ENCODE data around the gene MFAP5.

DNA sequence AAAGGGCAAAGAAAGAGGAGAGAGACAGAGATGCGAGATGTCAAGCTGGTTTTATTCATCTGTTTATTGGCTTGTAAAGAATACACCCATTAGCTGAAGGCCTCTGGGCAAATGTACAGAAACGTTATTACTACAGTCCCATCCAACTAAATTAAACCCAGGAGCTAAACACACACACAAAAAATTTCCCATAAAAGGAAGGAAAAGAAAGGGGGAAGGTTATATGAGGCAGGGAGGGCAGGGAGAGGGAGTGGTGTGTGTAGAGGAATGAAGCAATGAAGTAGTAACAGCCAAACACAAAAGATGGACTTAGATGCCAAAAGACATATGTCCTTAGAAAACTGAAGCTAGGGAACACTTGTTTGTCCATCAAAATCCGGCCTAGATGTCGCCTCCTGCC lies 3.1 kb upstream of the MFAP5 start:
- no peak for TF ChIP-seq EZH2 (IDR thresholded peaks at IDR 0.05; ENCODE audit: low read length, unreplicated experiment)
- TF ChIP-seq, protein P1, sequence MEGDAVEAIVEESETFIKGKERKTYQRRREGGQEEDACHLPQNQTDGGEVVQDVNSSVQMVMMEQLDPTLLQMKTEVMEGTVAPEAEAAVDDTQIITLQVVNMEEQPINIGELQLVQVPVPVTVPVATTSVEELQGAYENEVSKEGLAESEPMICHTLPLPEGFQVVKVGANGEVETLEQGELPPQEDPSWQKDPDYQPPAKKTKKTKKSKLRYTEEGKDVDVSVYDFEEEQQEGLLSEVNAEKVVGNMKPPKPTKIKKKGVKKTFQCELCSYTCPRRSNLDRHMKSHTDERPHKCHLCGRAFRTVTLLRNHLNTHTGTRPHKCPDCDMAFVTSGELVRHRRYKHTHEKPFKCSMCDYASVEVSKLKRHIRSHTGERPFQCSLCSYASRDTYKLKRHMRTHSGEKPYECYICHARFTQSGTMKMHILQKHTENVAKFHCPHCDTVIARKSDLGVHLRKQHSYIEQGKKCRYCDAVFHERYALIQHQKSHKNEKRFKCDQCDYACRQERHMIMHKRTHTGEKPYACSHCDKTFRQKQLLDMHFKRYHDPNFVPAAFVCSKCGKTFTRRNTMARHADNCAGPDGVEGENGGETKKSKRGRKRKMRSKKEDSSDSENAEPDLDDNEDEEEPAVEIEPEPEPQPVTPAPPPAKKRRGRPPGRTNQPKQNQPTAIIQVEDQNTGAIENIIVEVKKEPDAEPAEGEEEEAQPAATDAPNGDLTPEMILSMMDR (conservative IDR thresholded peaks at IDR 0.05; ENCODE audit: low read depth, low read length) = no peak

Measured in PC-3 (cell line).